HG02943 (cell line): ENCODE results near the gene CMTM4.
"Not testable (repeated sequence)": the region's sequence is repeated elsewhere in the genome, so short reads cannot be mapped to it uniquely, and the experiment has no call there.

ENCODE experiments used
- ATAC-seq: cut with Tn5 transposase; IDR thresholded peaks from one replicate; pipeline ENCODE4 v1.9.1; 2021; ENCODE audit warnings: mild to moderate bottlenecking, low read depth, moderate library complexity; ENCODE audit not compliant: unreplicated experiment

Gene CMTM4

DNA sequence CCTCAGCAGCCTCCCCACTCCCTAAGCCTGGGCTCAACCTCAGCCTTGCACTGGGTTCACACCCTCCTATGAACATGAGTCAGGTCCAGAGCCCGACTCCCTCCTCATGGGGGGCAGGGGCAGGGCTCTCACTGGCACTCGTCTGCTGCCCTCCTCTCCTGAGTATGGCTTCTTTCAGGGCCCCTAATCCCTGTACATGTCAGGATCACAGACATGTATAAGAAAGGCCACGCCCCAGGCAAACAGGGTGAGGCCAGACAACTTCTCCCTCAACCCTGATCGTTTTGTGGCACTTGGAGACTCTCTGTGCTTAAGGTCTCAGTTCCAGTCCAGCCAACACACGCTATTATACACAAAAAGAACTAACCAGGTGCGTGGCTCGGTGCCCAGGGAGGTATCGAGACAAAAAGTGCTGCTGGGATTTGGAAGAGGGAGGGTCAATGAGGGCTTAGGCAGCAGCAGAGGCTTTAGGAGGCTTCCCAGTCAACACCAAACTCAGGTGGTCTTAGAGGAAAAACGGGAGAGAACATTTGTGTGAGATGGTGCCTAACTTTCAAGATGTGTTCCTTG lies 46.8 kb downstream of the CMTM4 start:
- ATAC-seq: no peak

GRCh38 chr16:66649167-66649566 lies 47.4 kb downstream of the CMTM4 start:
- no peak for ATAC-seq

DNA sequence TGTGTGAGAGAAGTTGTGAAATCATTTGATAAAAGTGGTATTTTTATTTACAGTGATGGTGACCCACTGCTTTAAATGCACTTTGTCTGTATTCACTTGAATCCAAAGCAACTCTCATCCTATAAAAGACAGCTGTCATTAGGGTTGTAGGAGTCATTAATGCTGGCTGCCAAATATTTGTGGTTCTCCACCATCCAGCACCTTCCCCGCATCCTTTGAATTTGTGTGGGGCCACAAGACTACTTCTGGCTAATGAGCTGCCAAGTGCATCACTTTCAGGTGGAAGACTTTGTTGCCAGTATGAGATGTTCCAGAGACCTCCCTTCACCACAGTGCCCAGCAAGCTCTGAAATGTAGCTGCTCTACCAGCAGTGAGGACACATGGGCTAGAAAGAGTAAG lies 48.7 kb downstream of the CMTM4 start:
- no peak for ATAC-seq

GRCh38 chr16:66641387-66641786 lies 55.2 kb downstream of the CMTM4 start:
- ATAC-seq: no peak

- ATAC-seq: no peak
These were observed 55.7 kb downstream of the CMTM4 start for GRCh38 chr16:66640724-66641314.

- no peak for ATAC-seq
These were observed 57.3 kb downstream of the CMTM4 start for GRCh38 chr16:66639091-66639885.

GRCh38 chr16:66637806-66638205 lies 58.7 kb downstream of the CMTM4 start:
- no peak for ATAC-seq

DNA sequence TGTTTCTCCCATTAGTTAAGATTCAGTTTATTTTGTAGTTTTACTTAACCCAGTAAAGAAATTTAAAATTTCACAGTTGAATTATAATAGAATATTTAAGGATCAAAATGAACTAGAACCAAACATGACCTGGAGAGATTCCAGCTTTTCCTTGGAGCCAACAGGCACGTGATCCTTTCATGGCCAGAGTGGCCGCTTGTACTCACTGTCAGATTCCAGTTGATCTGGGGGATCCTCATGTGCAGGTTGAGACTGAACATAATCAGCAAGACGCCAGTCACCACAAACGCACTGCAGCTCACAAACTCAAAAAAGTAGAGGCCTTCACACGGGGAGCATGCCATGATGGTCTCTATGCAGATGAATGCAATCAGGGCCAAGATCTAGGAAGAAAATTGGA lies 60.3 kb downstream of the CMTM4 start:
- no peak for ATAC-seq

DNA sequence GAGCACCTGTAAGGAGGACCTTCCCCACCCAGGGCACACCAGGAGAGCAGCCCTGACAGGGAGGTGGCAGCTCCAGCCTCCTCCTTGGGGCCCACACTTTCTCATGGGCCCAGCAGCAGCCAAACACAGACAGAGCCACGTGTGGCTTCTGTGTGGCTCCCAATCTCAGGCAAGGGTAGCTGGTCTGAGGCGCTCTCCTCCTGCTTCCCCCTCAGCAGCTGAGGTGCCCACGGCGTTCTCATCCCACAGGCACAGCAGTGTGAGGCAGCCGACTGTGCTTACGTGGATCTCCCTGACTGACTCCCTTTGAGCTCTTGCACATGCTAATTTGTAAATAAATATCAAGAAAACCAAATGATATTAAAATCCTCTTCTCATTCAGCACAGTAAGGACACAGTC lies 61.1 kb downstream of the CMTM4 start:
- ATAC-seq: no peak

- ATAC-seq: no peak
These were observed 61.9 kb downstream of the CMTM4 start for GRCh38 chr16:66634527-66635196.

- not testable (repeated sequence) for ATAC-seq
These were observed 65.0 kb downstream of the CMTM4 start for GRCh38 chr16:66631558-66631957.

DNA sequence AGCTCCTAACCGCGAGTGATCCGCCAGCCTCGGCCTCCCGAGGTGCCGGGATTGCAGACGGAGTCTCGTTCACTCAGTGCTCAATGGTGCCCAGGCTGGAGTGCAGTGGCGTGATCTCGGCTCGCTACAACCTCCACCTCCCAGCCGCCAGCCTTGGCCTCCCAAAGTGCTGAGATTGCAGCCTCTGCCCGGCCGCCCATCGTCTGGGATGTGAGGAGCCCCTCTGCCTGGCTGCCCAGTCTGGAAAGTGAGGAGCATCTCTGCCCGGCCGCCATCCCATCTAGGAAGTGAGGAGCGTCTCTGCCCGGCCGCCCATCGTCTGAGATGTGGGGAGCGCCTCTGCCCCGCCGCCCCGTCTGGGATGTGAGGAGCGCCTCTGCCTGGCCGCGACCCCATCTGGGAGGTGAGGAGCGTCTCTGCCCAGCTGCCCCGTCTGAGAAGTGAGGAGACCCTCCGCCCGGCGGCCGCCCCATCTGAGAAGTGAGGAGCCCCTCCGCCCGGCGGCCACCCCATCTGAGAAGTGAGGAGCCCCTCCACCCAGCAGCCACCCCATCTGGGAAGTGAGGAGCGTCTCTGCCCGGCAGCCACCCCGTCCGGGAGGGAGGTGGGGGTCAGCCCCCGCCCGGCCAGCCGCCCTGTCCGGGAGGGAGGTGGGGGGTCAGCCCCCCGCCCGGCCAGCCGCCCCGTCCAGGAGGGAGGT lies 65.8 kb downstream of the CMTM4 start:
- not testable (repeated sequence) for ATAC-seq

- no peak for ATAC-seq
These were observed 66.7 kb downstream of the CMTM4 start for GRCh38 chr16:66629856-66630255.

DNA sequence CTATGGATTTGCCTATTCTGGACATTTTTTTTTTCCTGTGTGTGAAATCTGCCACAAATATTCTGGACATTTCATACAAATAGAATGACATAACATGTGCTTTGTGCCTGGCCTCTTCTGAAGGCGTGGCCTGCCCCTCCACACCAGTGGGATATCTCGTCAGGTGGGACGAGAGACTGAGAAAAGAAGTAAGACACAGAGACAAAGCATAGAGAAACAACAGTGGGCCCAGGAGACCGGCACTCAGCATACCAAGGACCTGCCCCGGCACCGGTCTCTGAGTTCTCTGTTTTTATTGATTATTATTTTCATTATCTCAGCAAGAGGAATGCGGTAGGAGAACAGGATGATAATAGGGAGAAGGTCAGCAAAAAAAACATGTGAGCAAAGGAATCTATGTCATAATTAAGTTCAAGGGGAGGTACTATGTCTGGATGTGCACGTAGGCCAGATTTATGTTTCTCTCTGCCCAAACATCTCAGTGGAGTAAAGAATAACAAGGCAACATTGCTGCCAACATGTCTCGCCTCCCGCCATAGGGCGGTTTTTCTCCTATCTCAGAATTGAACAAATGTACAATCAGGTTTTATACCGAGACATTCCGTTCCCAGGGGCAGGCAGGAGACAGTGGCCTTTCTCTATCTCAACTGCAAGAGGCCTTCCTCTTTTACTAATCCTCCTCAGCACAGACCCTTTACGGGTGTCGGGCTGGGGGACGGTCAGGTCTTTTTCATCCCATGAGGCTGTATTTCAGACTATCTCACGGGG lies 68.7 kb downstream of the CMTM4 start:
- ATAC-seq: not testable (repeated sequence)

DNA sequence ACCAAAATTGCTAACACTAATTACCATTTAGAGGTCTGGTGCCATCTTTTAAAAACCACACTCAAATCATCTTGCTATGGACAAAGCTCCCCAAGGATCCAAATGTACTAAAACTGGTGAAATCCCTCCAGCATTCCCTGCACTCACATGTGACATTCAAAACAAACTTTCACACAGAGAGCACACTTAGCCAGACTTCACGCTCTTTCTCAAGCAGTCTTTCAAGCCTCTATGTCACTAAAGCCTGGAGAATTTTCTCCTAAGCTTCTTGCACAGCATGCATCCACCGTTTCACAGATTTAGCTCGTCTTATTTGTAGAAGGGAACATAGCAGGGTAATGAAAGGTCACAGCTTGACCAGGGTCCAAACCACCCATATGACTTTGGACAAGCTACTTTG lies 72.8 kb downstream of the CMTM4 start:
- ATAC-seq: no peak

DNA sequence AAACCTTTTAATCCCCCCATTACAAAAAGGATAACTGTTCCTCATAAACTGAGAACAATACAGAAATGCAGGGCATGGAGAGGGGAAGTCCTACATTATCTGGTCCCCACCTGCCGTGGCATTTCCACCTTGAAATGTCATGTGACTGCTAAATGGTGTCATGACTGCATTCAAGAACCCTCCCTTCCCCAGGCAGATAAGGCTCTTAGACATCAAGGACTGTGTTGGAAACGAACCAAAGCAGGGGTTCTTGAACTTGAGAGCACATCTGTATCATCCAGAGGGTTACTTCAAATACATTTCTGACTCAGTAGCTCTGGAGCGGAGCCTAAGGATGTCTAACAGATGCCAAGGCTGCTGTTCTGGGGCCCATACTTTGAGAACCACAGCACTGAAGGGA lies 73.7 kb downstream of the CMTM4 start:
- ATAC-seq: no peak

- ATAC-seq: no peak
These were observed 74.6 kb downstream of the CMTM4 start for GRCh38 chr16:66621973-66622372.

- ATAC-seq: no peak
These were observed 76.1 kb downstream of the CMTM4 start for GRCh38 chr16:66620429-66620795.

GRCh38 chr16:66619534-66620428 lies 76.8 kb downstream of the CMTM4 start:
- no peak for ATAC-seq
